ENCODE data around the gene NTNG1. TPM values are rescaled to one million over a fixed set of nuclear protein-coding genes. Genes with fewer than 3 reads are reported as not detected.

NTNG1 gene
- total and polyA plus RNA-seq, 2 of the 4 experiments (the other 2 are of a cell fraction): 1.2 to 2.3 TPM

GRCh38 chr1:107138767-107139445 is 1.9 kb upstream of the NTNG1 start:
- H3K4me1 ChIP-seq (ENCODE audit: control insufficient read depth, insufficient read depth, low read length): no peaks in the 10 kb centered on the region
- H3K9me3 ChIP-seq (ENCODE audit: control insufficient read depth, insufficient read depth, low read length): no peaks in the 10 kb centered on the region
- no peak overlapping the region for H3K27ac ChIP-seq (ENCODE audit: insufficient read depth, low read length)
- POLR2A ChIA-PET (ENCODE audit: unreplicated experiment): no interaction called here
- no peak overlapping the region for H3K4me3 ChIP-seq (ENCODE audit: insufficient read depth, low read depth, low read length)
- CTCF ChIA-PET: no interaction called here
- H3K4ac ChIP-seq (ENCODE audit: low read depth, low read length): no peak overlapping the region
- H2AFZ ChIP-seq (replicated peaks; ENCODE audit: low read length, poor library complexity): no peak overlapping the region
- no CpG with 5 or more reads among the region's 3 CpGs for WGBS, 2 experiments (ENCODE audit: extremely low coverage in 2 of 2, insufficient read length in 1 of 2)
- H3K27me3 ChIP-seq (ENCODE audit: control insufficient read depth, insufficient read depth, low read length): peaks cover 5% of the 10 kb centered on the region; the same call in 1 of the 2 replicates
- DNase-seq: peak; percentile 13
- H3K9ac ChIP-seq (ENCODE audit: low read depth, low read length): no peak overlapping the region
- no peak for ATAC-seq (ENCODE audit: low read depth)
- H2BK120ac ChIP-seq (ENCODE audit: low read depth, low read length): no peak overlapping the region
- no peak overlapping the region for H2AK9ac ChIP-seq (replicated peaks; ENCODE audit: low read depth, low read length, poor library complexity)
- H4K91ac ChIP-seq (ENCODE audit: insufficient read depth, low read depth, low read length): no peak overlapping the region
- H4K5ac ChIP-seq (ENCODE audit: low read depth, low read length): no peak overlapping the region
- H4K8ac ChIP-seq (ENCODE audit: low read depth in 2 of 2, low read length in 2 of 2): no peak overlapping the region
- no peak overlapping the region for H3K14ac ChIP-seq (replicated peaks; ENCODE audit: low read depth, low read length)
- H3K56ac ChIP-seq (ENCODE audit: extremely low read depth, insufficient read depth, low read length): no peak overlapping the region
- H3K4me2 ChIP-seq (ENCODE audit: low read depth, low read length): no peak overlapping the region
- H2AK5ac ChIP-seq (ENCODE audit: low read depth, low read length): no peak overlapping the region
- H2BK5ac ChIP-seq (ENCODE audit: low read depth, low read length, poor library complexity, severe bottlenecking): no peak overlapping the region
- intact Hi-C loops (cut with micrococcal nuclease) (no loop called here), in situ Hi-C loops (cut with MboI; ENCODE audit: low sequenced_read_pairs) (no loop called here), dilution Hi-C loops (cut with HindIII; ENCODE audit: low sequenced_read_pairs, unreplicated experiment) (no loop called here)
- H3K9me1 ChIP-seq (ENCODE audit: insufficient read depth, low read length): no peaks in the 10 kb centered on the region
- TF ChIP-seq MAFK (IDR thresholded peaks at IDR 0.05; ENCODE audit: low read depth, low read length) (peak; percentile 94), NFE2L2 (IDR thresholded peaks at IDR 0.05; ENCODE audit: low read depth, low read length) (no peak)
- no peaks in the 10 kb centered on the region for H4K20me1 ChIP-seq (ENCODE audit: insufficient read depth, low read length)
- no peak overlapping the region for H2BK15ac ChIP-seq (ENCODE audit: low read depth, low read length)
- H2BK20ac ChIP-seq (ENCODE audit: low read depth, low read length): no peak overlapping the region
- H3K36me3 ChIP-seq (ENCODE audit: control insufficient read depth, insufficient read depth, low read length): no peaks in the 10 kb centered on the region
- no TSS peak for BruUV-seq (replicated peaks)
- H3K18ac ChIP-seq (ENCODE audit: low read depth, low read length): no peak overlapping the region
- no peaks in the 10 kb centered on the region for H3K79me1 ChIP-seq (ENCODE audit: low read depth in 1 of 2, low read length in 2 of 2)
- H3K23ac ChIP-seq (ENCODE audit: low read depth, low read length): no peak overlapping the region

Measured in IMR-90 (cell line).